Sigmoid colon (tissue), 7 donors: ENCODE measurements around the gene HTD2. TPM values are rescaled to one million over a fixed set of nuclear protein-coding genes. Genes with fewer than 3 reads are reported as not detected.

ENCODE experiments used
- DNase-seq: peaks from one replicate; pipeline ENCODE4 v3.0.0-alpha.2; 2019
- H3K27ac ChIP-seq, 4 donors: fragments of 200-600 bp; sonication (generic); one replicate each; pipeline ENCODE4 v1.5.1; 2016 to 2019; ENCODE audit warnings: mild to moderate bottlenecking in 1 of 4
- H3K27me3 ChIP-seq, 3 donors: fragments of 200-600 bp; sonication (generic); one replicate each; pipeline ENCODE4 v1.5.1; 2019; ENCODE audit warnings: mild to moderate bottlenecking in 1 of 3
- H3K36me3 ChIP-seq, 4 donors: fragments of 200-600 bp; sonication (generic); one replicate each; pipeline ENCODE4 v1.5.1; 2016 to 2019
- H3K4me1 ChIP-seq, 4 donors: fragments of 200-600 bp; sonication (generic); one replicate each; pipeline ENCODE4 v1.5.1; 2017 to 2019
- H3K4me3 ChIP-seq, 4 donors: fragments of 200-600 bp; sonication (generic); one replicate each; pipeline ENCODE4 v1.5.1; 2017 to 2019; ENCODE audit warnings: mild to moderate bottlenecking in 2 of 4, moderate library complexity in 1 of 4
- H3K9me3 ChIP-seq, 4 donors: fragments of 200-600 bp in 3 of 4; sonication (generic) in 3 of 4; one replicate each; pipeline versions ENCODE4 v1.5.1 to v1.6.1; 2013 to 2019
- CTCF ChIP-seq, 4 experiments: fragments of 450-650 bp in 3 of 4; fragments of 200-600 bp in 1 of 4; IDR thresholded peaks; one replicate each; pipeline ENCODE4 v1.5.1; 2016 to 2019; ENCODE audit warnings: antibody characterized with exemption in 4 of 4, mild to moderate bottlenecking in 3 of 4, moderate library complexity in 2 of 4
- EP300 ChIP-seq, 4 donors: sonication (generic); formaldehyde crosslinking; IDR thresholded peaks; one replicate each; pipeline ENCODE4 v1.6.1; 2017; ENCODE audit warnings: antibody characterized with exemption in 4 of 4
- POLR2A ChIP-seq, 2 donors: fragments of 450-650 bp; IDR thresholded peaks; one replicate each; pipeline ENCODE4 v1.6.1; 2016; ENCODE audit warnings: antibody characterized with exemption in 2 of 2, mild to moderate bottlenecking in 2 of 2, moderate library complexity in 2 of 2
- POLR2AphosphoS5 ChIP-seq, 4 donors: sonication (generic); formaldehyde crosslinking; IDR thresholded peaks; one replicate each; pipeline ENCODE4 v1.6.1; 2017; ENCODE audit warnings: antibody characterized with exemption in 4 of 4
- WGBS, 2 donors: extraction: QIAGEN DNeasy Blood & Tissue Kit; methylation state at CpG; one replicate each; pipeline ENCODE4 v1.1.7; 2013; 5-methylcytosine and 5-hydroxymethylcytosine counted together
- intact Hi-C: fragments of 100-400 bp; cut with DNase I; formaldehyde crosslinking; loops from one replicate; pipeline ENCODE4 v1.15.1; 2023
- polyA plus RNA-seq, 3 donors: library from polyadenylated mRNA; stranded (reverse); fragments of 200-250 nt; gene quantifications; one replicate each; pipeline ENCODE4 v1.2.3, GENCODE V29; 2013
- total RNA-seq, 4 donors: library from RNA; depleted of rRNA; stranded (reverse); fragments of >200 nt; gene quantifications; one replicate each; pipeline ENCODE4 v1.1.0, GENCODE V29; 2016
- donor health status: healthy with polysubstance abuse.
- donor health status: Bipolar disorder and iron deficiency.
- donor health status: healthy.

The HTD2 gene
- total and polyA plus RNA-seq, 7 donors: 6.9 to 20.8 (median 11.8) TPM

- H3K9me3 ChIP-seq: no peaks in the 10 kb centered on the region
- intact Hi-C loops: loop anchor here (1.0 kb wide), 2 partner anchors 82 to 160 kb away; partner anchors contain the start of gene KCTD6
- peak; percentile 85 for DNase-seq
- H3K4me1 ChIP-seq: peaks cover 0 to 41% (median 35%) of the 10 kb centered on the region in 4 donors
- H3K36me3 ChIP-seq: no peaks in the 10 kb centered on the region
- WGBS, 2 donors: 1% methylated on average over 79 of the region's 79 CpGs
- peak within 1 kb of the TSS; percentile 73 to 93 (median 88) for H3K4me3 ChIP-seq
- peak within 1 kb of the TSS; percentile 76 to 84 (median 82) for H3K27ac ChIP-seq
- H3K27me3 ChIP-seq: no peaks in the 10 kb centered on the region
- TF ChIP-seq POLR2A (IDR thresholded peaks at IDR 0.05) (no peak), POLR2AphosphoS5 (IDR thresholded peaks at IDR 0.05) (peak in 3 of 4 donors; percentile 27 to 68 (median 61)), CTCF (IDR thresholded peaks at IDR 0.05) (no peak), EP300 (IDR thresholded peaks at IDR 0.05) (no peak)
Observed at GRCh38 chr3:58332575-58333188, 26.4 kb downstream of the HTD2 start, which contains the start of gene PXK. TSS of gene PXK (plus strand) at chr3:58332892. CDS start at chr3:58332989, 97 bp downstream.

- H3K4me3 ChIP-seq: peak overlapping the region; percentile 73 to 93 (median 88)
- WGBS, 2 donors: 1% methylated on average over 37 of the region's 37 CpGs
- H3K4me1 ChIP-seq: peaks cover 0 to 41% (median 35%) of the 10 kb centered on the region in 4 donors
- intact Hi-C loops: loop anchor here (1.0 kb wide), 2 partner anchors 81 to 159 kb away; partner anchors contain the start of gene KCTD6
- H3K27ac ChIP-seq: peak overlapping the region; percentile 76 to 84 (median 82)
- peak; percentile 72 for DNase-seq
- H3K27me3 ChIP-seq: no peaks in the 10 kb centered on the region
- TF ChIP-seq POLR2A (IDR thresholded peaks at IDR 0.05): no peak
- TF ChIP-seq POLR2AphosphoS5 (IDR thresholded peaks at IDR 0.05): no peak
- peak in 1 of 4 experiments; percentile 7 for TF ChIP-seq CTCF (IDR thresholded peaks at IDR 0.05)
- H3K9me3 ChIP-seq: no peaks in the 10 kb centered on the region
- no peaks in the 10 kb centered on the region for H3K36me3 ChIP-seq
Observed at GRCh38 chr3:58333206-58334012, 27.1 kb downstream of the HTD2 start.

- intact Hi-C loops: no loop called here
- no peaks in the 10 kb centered on the region for H3K9me3 ChIP-seq
- 27 to 28% methylated on average over 4 of the region's 4 CpGs for WGBS, 2 donors
- TF ChIP-seq POLR2AphosphoS5 (IDR thresholded peaks at IDR 0.05) (no peak), EP300 (IDR thresholded peaks at IDR 0.05) (no peak)
- H3K4me3 ChIP-seq: peak overlapping the region; percentile 73 to 93 (median 88)
- H3K4me1 ChIP-seq: peaks cover 0 to 41% (median 35%) of the 10 kb centered on the region in 4 donors
- peak overlapping the region; percentile 72 to 84 (median 82) for H3K27ac ChIP-seq
- no peak for DNase-seq
- no peaks in the 10 kb centered on the region for H3K27me3 ChIP-seq
- H3K36me3 ChIP-seq: no peaks in the 10 kb centered on the region
Observed at GRCh38 chr3:58334013-58334321, 27.6 kb downstream of the HTD2 start.

GRCh38 chr3:58334506-58334884, 28.2 kb downstream of the HTD2 start:
- Histone ChIP-seq H3K4me1 (peaks cover 0 to 41% (median 35%) of the 10 kb centered on the region in 4 donors), H3K27ac (peak overlapping the region; percentile 72 to 84 (median 82)), H3K9me3 (no peaks in the 10 kb centered on the region), H3K4me3 (peak overlapping the region; percentile 73 to 93 (median 88)), H3K36me3 (no peaks in the 10 kb centered on the region), H3K27me3 (no peaks in the 10 kb centered on the region)
- intact Hi-C loops: no loop called here
- TF ChIP-seq POLR2A (IDR thresholded peaks at IDR 0.05) (no peak), POLR2AphosphoS5 (IDR thresholded peaks at IDR 0.05) (no peak), CTCF (IDR thresholded peaks at IDR 0.05) (no peak), EP300 (IDR thresholded peaks at IDR 0.05) (no peak)
- no peak for DNase-seq
- WGBS, 2 donors: 58 to 65% methylated on average over 1 of the region's 1 CpG

- no peak for DNase-seq
- Histone ChIP-seq H3K27ac (peak overlapping the region; percentile 72 to 84 (median 82)), H3K9me3 (no peaks in the 10 kb centered on the region), H3K4me1 (peaks cover 0 to 41% (median 35%) of the 10 kb centered on the region in 4 donors), H3K27me3 (no peaks in the 10 kb centered on the region), H3K4me3 (peak overlapping the region in 2 of 4 donors; percentile 2 to 5), H3K36me3 (peaks cover 0 to 6% (median 0%) of the 10 kb centered on the region in 4 donors)
- WGBS, 2 donors: 59 to 64% methylated on average over 1 of the region's 1 CpG
- TF ChIP-seq CTCF (IDR thresholded peaks at IDR 0.05) (no peak), EP300 (IDR thresholded peaks at IDR 0.05) (no peak), POLR2A (IDR thresholded peaks at IDR 0.05) (no peak), POLR2AphosphoS5 (IDR thresholded peaks at IDR 0.05) (no peak)
- intact Hi-C loops: no loop called here
Observed at GRCh38 chr3:58335652-58335947, 29.3 kb downstream of the HTD2 start.
